Mesenchymal stem cell (in vitro differentiated cells and primary cell): Measurements from ENCODE around the gene MARS1.
A peak's percentile ranks its signal among the peaks of the same experiment; 100 is the strongest.

Experiments used
- DNase-seq: peaks from one replicate; pipeline ENCODE4 v3.0.0-alpha.2; 2013
- H2AFZ ChIP-seq: one replicate; pipeline ENCODE4 v1.6.1; 2013; ENCODE audit warnings: low read depth, mild to moderate bottlenecking, control low read depth, inconsistent platforms, low read length, moderate library complexity
- H2AK5ac ChIP-seq: 2 replicates; pipeline ENCODE4 v1.6.1; 2013; ENCODE audit warnings: low read length, moderate library complexity, mild to moderate bottlenecking, inconsistent platforms; ENCODE audit not compliant: severe bottlenecking
- H2BK120ac ChIP-seq: one replicate; pipeline ENCODE4 v1.6.1; 2013; ENCODE audit warnings: low read depth, mild to moderate bottlenecking, inconsistent platforms, low read length, moderate library complexity
- H2BK12ac ChIP-seq, 2 experiments: one replicate each; pipeline ENCODE4 v1.6.1; 2013; ENCODE audit warnings: inconsistent platforms in 2 of 2, low read length in 2 of 2, mild to moderate bottlenecking in 2 of 2, moderate library complexity in 2 of 2, control low read depth in 1 of 2
- H2BK15ac ChIP-seq: one replicate; pipeline ENCODE4 v1.6.1; 2013; ENCODE audit warnings: mild to moderate bottlenecking, low read depth, inconsistent platforms; ENCODE audit not compliant: poor library complexity, severe bottlenecking
- H2BK5ac ChIP-seq: 2 replicates; pipeline ENCODE4 v1.6.1; 2013; ENCODE audit warnings: low read depth, mild to moderate bottlenecking, low read length, control low read depth, inconsistent platforms; ENCODE audit not compliant: poor library complexity, severe bottlenecking
- H3K14ac ChIP-seq, 2 experiments: one replicate each; pipeline ENCODE4 v1.6.1; 2013; ENCODE audit warnings: inconsistent platforms in 2 of 2, low read length in 2 of 2, control low read depth in 1 of 2, mild to moderate bottlenecking in 1 of 2, moderate library complexity in 1 of 2
- H3K18ac ChIP-seq, 2 experiments: one replicate each; pipeline ENCODE4 v1.6.1; 2013; ENCODE audit warnings: inconsistent platforms in 2 of 2, low read length in 2 of 2, control low read depth in 1 of 2, low read depth in 1 of 2, mild to moderate bottlenecking in 1 of 2
- H3K23ac ChIP-seq, 2 experiments: one replicate each; pipeline ENCODE4 v1.6.1; 2013; ENCODE audit warnings: inconsistent platforms in 2 of 2, low read length in 2 of 2, mild to moderate bottlenecking in 2 of 2, moderate library complexity in 2 of 2, control low read depth in 1 of 2
- H3K27ac ChIP-seq: 2 replicates; pipeline ENCODE4 v1.5.1; 2013; ENCODE audit warnings: mild to moderate bottlenecking, moderate library complexity, low read length, control low read depth, inconsistent platforms; ENCODE audit not compliant: poor library complexity, severe bottlenecking
- H3K27me3 ChIP-seq, 2 experiments: 2 replicates each; pipeline versions ENCODE4 v1.6.1 to v1.7.0; 2013; ENCODE audit warnings: low read length in 2 of 2, mild to moderate bottlenecking in 2 of 2, moderate library complexity in 2 of 2, control low read depth in 1 of 2, inconsistent platforms in 1 of 2; ENCODE audit not compliant: control insufficient read depth in 1 of 2, insufficient read depth in 1 of 2
- H3K36me3 ChIP-seq, 2 experiments: 2 replicates each; pipeline versions ENCODE4 v1.6.1 to v1.7.0; 2013; ENCODE audit warnings: low read length in 2 of 2, control low read depth in 1 of 2, inconsistent platforms in 1 of 2, low read depth in 1 of 2, mild to moderate bottlenecking in 1 of 2; ENCODE audit not compliant: insufficient read depth in 2 of 2, control insufficient read depth in 1 of 2
- H3K4ac ChIP-seq, 2 experiments: one replicate each; pipeline ENCODE4 v1.6.1; 2013; ENCODE audit warnings: inconsistent platforms in 2 of 2, low read length in 2 of 2, mild to moderate bottlenecking in 2 of 2, moderate library complexity in 2 of 2, control low read depth in 1 of 2, low read depth in 1 of 2
- H3K4me1 ChIP-seq: 2 replicates; pipeline ENCODE4 v1.6.1; 2013; ENCODE audit warnings: low read depth, low read length, control low read depth; ENCODE audit not compliant: control insufficient read depth, insufficient read depth
- H3K4me2 ChIP-seq: 2 replicates; pipeline ENCODE4 v1.6.1; 2013; ENCODE audit warnings: low read length, mild to moderate bottlenecking, inconsistent platforms; ENCODE audit not compliant: poor library complexity, severe bottlenecking
- H3K4me3 ChIP-seq, 2 experiments: 2 replicates each; pipeline versions ENCODE4 v1.5.1 to v1.7.0; 2013; ENCODE audit warnings: low read length in 2 of 2, mild to moderate bottlenecking in 2 of 2, control low read depth in 1 of 2, low read depth in 1 of 2; ENCODE audit not compliant: insufficient read depth in 1 of 2
- H3K79me1 ChIP-seq: replicated peaks from 2 replicates; pipeline ENCODE4 v1.6.1; 2013; ENCODE audit warnings: mild to moderate bottlenecking, control low read depth, low read length, inconsistent platforms; ENCODE audit not compliant: poor library complexity, severe bottlenecking
- H3K9ac ChIP-seq: 2 replicates; pipeline ENCODE4 v1.7.0; 2013; ENCODE audit warnings: mild to moderate bottlenecking, low read length, moderate library complexity
- H3K9me3 ChIP-seq: 2 replicates; pipeline ENCODE4 v1.7.0; 2013; ENCODE audit warnings: mild to moderate bottlenecking, low read length; ENCODE audit not compliant: control insufficient read depth
- H4K8ac ChIP-seq: one replicate; pipeline ENCODE4 v1.6.1; 2013; ENCODE audit warnings: inconsistent platforms, mild to moderate bottlenecking, low read length, moderate library complexity
- H4K91ac ChIP-seq: one replicate; pipeline ENCODE4 v1.6.1; 2013; ENCODE audit warnings: mild to moderate bottlenecking, low read length, inconsistent platforms
- WGBS: methylation state at CpG from one replicate; pipeline ENCODE4 v1.1.7; 2013; ENCODE audit warnings: mixed read lengths; 5-methylcytosine and 5-hydroxymethylcytosine counted together

The MARS1 gene

DNA sequence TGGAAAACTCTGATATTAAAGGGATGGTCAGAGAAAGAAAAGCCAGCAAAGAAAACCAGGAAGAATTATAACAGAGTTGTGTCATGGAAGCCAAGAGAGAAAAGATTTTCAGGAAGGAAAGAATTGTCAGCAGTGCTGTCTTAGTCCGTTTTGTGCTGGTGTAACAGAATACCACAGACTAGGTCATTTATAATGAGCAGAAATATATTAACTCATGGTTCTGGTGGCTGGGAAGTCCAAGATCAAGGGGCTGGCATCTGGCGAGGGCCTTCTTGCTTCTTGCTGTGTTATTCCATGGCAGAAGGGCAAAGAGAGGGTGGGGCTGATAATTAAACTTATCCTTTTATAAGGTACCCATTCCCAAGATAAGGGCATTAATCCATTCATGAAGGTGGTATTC, 39.2 kb upstream of the MARS1 start:
- H3K27me3 ChIP-seq = no peaks in the 10 kb centered on the region

DNA sequence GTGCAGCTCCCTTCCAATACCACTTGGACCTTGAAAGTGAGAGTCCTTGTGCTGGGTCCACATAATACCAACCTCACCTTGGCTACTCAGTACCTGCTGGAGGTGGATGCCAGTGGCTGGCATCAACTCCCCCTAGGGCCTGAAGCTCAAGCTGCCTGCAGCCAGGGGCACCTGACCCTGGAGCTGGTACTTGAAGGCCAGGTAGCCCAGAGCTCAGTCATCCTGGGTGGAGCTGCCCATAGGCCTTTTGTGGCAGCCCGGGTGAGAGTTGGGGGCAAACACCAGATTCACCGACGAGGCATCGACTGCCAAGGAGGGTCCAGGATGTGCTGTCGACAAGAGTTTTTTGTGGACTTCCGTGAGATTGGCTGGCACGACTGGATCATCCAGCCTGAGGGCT, 38.5 kb upstream of the MARS1 start:
- Histone ChIP-seq H4K8ac (no peak overlapping the region), H2AK5ac (no peak overlapping the region), H3K9me3 (no peaks in the 10 kb centered on the region), H3K27ac (no peak overlapping the region), H3K4me2 (no peak overlapping the region), H3K4ac (no peak overlapping the region), H2BK15ac (no peak overlapping the region), H2BK120ac (no peak overlapping the region), H3K14ac (peak overlapping the region in 1 of 2 experiments; percentile 57), H3K27me3 (no peaks in the 10 kb centered on the region), H3K23ac (no peak overlapping the region), H3K4me1 (peaks cover 8% of the 10 kb centered on the region), H3K79me1 (no peaks in the 10 kb centered on the region), H2BK5ac (no peak overlapping the region), H2AFZ (no peak overlapping the region), H3K36me3 (no peaks in the 10 kb centered on the region), H4K91ac (no peak overlapping the region), H3K9ac (no peak overlapping the region), H2BK12ac (no peak overlapping the region), H3K4me3 (no peak overlapping the region), H3K18ac (no peak overlapping the region)
- no peak for DNase-seq
- 96% methylated on average over 7 of the region's 7 CpGs for WGBS

More for the DNA sequence above, 39.2 kb upstream of the MARS1 start:
- no peak for DNase-seq
- Histone ChIP-seq H3K4ac (no peak overlapping the region), H3K23ac (no peak overlapping the region), H3K4me3 (no peak overlapping the region), H3K36me3 (no peaks in the 10 kb centered on the region), H4K91ac (no peak overlapping the region), H2BK12ac (no peak overlapping the region), H3K4me1 (peaks cover 8% of the 10 kb centered on the region), H3K79me1 (no peaks in the 10 kb centered on the region), H2BK5ac (no peak overlapping the region), H3K14ac (no peak overlapping the region), H3K9me3 (no peaks in the 10 kb centered on the region), H3K18ac (no peak overlapping the region), H3K27ac (no peak overlapping the region), H2BK120ac (no peak overlapping the region), H2AFZ (no peak overlapping the region), H2BK15ac (no peak overlapping the region), H3K9ac (no peak overlapping the region), H4K8ac (no peak overlapping the region), H3K4me2 (no peak overlapping the region), H2AK5ac (no peak overlapping the region)
- 78% methylated on average over 1 of the region's 2 CpGs for WGBS

DNA sequence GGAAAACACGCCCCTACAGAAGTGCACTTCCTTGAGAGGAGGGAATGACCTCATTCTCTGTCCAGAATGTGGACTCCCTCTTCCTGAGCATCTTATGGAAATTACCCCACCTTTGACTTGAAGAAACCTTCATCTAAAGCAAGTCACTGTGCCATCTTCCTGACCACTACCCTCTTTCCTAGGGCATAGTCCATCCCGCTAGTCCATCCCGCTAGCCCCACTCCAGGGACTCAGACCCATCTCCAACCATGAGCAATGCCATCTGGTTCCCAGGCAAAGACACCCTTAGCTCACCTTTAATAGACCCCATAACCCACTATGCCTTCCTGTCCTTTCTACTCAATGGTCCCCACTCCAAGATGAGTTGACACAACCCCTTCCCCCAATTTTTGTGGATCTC, 37.8 kb upstream of the MARS1 start:
- DNase-seq = no peak
- no peak overlapping the region for H2AK5ac ChIP-seq
- no peak overlapping the region for H2BK15ac ChIP-seq
- H3K79me1 ChIP-seq = no peaks in the 10 kb centered on the region
- no peaks in the 10 kb centered on the region for H3K27me3 ChIP-seq
- no peak overlapping the region for H3K4me3 ChIP-seq
- no peak overlapping the region for H2BK120ac ChIP-seq
- whole genome bisulfite sequencing = 93% methylated on average over 3 of the region's 3 CpGs
- H3K4me1 ChIP-seq = peaks cover 15% of the 10 kb centered on the region
- no peak overlapping the region for H3K18ac ChIP-seq
- no peak overlapping the region for H3K14ac ChIP-seq
- no peaks in the 10 kb centered on the region for H3K36me3 ChIP-seq
- H3K27ac ChIP-seq = no peak overlapping the region
- no peak overlapping the region for H2BK5ac ChIP-seq
- no peak overlapping the region for H3K23ac ChIP-seq
- H2BK12ac ChIP-seq = no peak overlapping the region
- H3K9ac ChIP-seq = no peak overlapping the region
- H2AFZ ChIP-seq = no peak overlapping the region
- no peaks in the 10 kb centered on the region for H3K9me3 ChIP-seq
- no peak overlapping the region for H4K8ac ChIP-seq
- H3K4me2 ChIP-seq = no peak overlapping the region
- no peak overlapping the region for H4K91ac ChIP-seq
- H3K4ac ChIP-seq = no peak overlapping the region

DNA sequence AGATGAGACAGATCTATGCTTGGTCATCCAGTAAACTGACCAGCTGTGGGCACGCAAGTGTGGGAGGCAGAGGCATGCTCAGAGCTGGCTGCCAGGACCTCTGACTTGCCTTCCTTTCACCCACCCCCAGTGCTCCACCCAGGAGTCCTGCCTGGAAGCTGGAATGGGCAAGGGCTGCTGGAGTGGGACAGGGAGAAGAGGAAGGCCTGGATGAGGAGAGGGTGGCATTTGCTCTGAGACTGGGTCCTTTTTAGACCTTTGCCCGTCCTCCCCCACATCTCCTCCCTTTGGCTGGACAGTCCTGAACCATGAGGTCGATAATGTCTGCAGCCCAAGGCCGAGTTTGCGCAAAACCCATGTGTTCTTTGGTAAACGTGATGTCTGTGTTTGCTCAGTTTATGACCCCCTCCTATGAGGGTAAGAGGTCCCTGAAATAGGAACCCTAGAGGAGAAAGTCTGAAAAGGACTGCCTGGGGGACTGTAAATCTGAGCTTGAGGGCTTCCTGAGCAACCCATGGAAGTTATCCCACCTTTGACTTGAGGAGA, 36.6 kb upstream of the MARS1 start:
- Histone ChIP-seq H2AFZ (no peak overlapping the region), H3K36me3 (no peaks in the 10 kb centered on the region), H3K18ac (no peak overlapping the region), H2BK15ac (no peak overlapping the region), H3K4ac (no peak overlapping the region), H3K14ac (no peak overlapping the region), H3K4me2 (no peak overlapping the region), H4K91ac (no peak overlapping the region), H3K4me1 (peaks cover 24% of the 10 kb centered on the region), H3K27ac (no peak overlapping the region), H3K9ac (no peak overlapping the region), H4K8ac (no peak overlapping the region), H2BK5ac (no peak overlapping the region), H2BK120ac (no peak overlapping the region), H3K27me3 (peaks cover under 1 to 5% of the 10 kb centered on the region in 2 experiments), H2AK5ac (no peak overlapping the region), H3K9me3 (no peaks in the 10 kb centered on the region), H3K4me3 (no peak overlapping the region), H2BK12ac (peak overlapping the region in 1 of 2 experiments; percentile 3), H3K23ac (no peak overlapping the region), H3K79me1 (no peaks in the 10 kb centered on the region)
- 89% methylated on average over 5 of the region's 6 CpGs for WGBS
- DNase-seq = no peak
